ENCODE results near the gene KCNK6.

The KCNK6 gene

GRCh38 chr19:38324431-38324830 lies 4.8 kb downstream of the KCNK6 start:
- no peak for DNase-seq (ENCODE audit: low spot score)
- Histone ChIP-seq H3K27me3 (ENCODE audit: control insufficient read depth in 3 of 3, insufficient read depth in 3 of 3, low read depth in 1 of 3, low read length in 3 of 3) (peaks cover 7 to 64% (median 19%) of the 10 kb centered on the region in 3 experiments), H3K4me3 (ENCODE audit: low read length in 2 of 2) (no peak overlapping the region), H2AK5ac (ENCODE audit: low read depth, low read length) (no peak overlapping the region), H3K4me1 (ENCODE audit: control insufficient read depth in 2 of 2, insufficient read depth in 1 of 2, low read depth in 1 of 2, low read length in 2 of 2) (peaks cover 1 to 2% of the 10 kb centered on the region in 2 donors), H4K91ac (ENCODE audit: low read depth, low read length, poor library complexity) (no peak overlapping the region), H3K4ac (ENCODE audit: low read length) (no peak overlapping the region), H3K23ac (ENCODE audit: low read depth, low read length, poor library complexity) (no peak overlapping the region), H3K14ac (ENCODE audit: low read length) (no peak overlapping the region), H2BK5ac (ENCODE audit: low read length) (no peak overlapping the region), H3K79me1 (ENCODE audit: low read depth, low read length) (no peaks in the 10 kb centered on the region), H2BK15ac (ENCODE audit: low read length) (no peak overlapping the region), H3K9ac (ENCODE audit: low read depth, low read length, poor library complexity) (no peak overlapping the region), H3K27ac (replicated peaks; ENCODE audit: low read length) (no peak overlapping the region), H4K8ac (ENCODE audit: low read depth, low read length) (no peak overlapping the region), H3K36me3 (replicated peaks in 1 of 2; ENCODE audit: control insufficient read depth in 2 of 2, insufficient read depth in 2 of 2, low read length in 2 of 2) (no peaks in the 10 kb centered on the region), H3K4me2 (ENCODE audit: insufficient read depth, low read length, poor library complexity, severe bottlenecking) (no peak overlapping the region), H3K18ac (ENCODE audit: low read length) (no peak overlapping the region), H3K9me3 (replicated peaks in 1 of 2; ENCODE audit: control insufficient read depth in 2 of 2, insufficient read depth in 1 of 2, low read depth in 1 of 2, low read length in 2 of 2) (peaks cover 0 to under 1% of the 10 kb centered on the region in 2 donors), H2BK120ac (ENCODE audit: low read depth, low read length) (no peak overlapping the region), H2BK12ac (ENCODE audit: low read length) (no peak overlapping the region), H2AFZ (ENCODE audit: low read length) (no peak overlapping the region)
- WGBS, 2 donors (ENCODE audit: extremely low coverage in 2 of 2, insufficient read length in 2 of 2, insufficient replicate concordance in 1 of 2) = no CpG with 5 or more reads among the region's 4 CpGs

GRCh38 chr19:38326591-38326990 lies 6.9 kb downstream of the KCNK6 start:
- Histone ChIP-seq H3K9me3 (replicated peaks in 1 of 2; ENCODE audit: control insufficient read depth in 2 of 2, insufficient read depth in 1 of 2, low read depth in 1 of 2, low read length in 2 of 2) (no peaks in the 10 kb centered on the region), H3K14ac (ENCODE audit: low read length) (peak overlapping the region; percentile 71), H2AFZ (ENCODE audit: low read length) (no peak overlapping the region), H3K18ac (ENCODE audit: low read length) (peak overlapping the region; percentile 38), H3K4me2 (ENCODE audit: insufficient read depth, low read length, poor library complexity, severe bottlenecking) (no peak overlapping the region), H2BK12ac (ENCODE audit: low read length) (no peak overlapping the region), H2AK5ac (ENCODE audit: low read depth, low read length) (peak overlapping the region; percentile 92), H3K36me3 (replicated peaks in 1 of 2; ENCODE audit: control insufficient read depth in 2 of 2, insufficient read depth in 2 of 2, low read length in 2 of 2) (no peaks in the 10 kb centered on the region), H3K4me1 (ENCODE audit: control insufficient read depth in 2 of 2, insufficient read depth in 1 of 2, low read depth in 1 of 2, low read length in 2 of 2) (no peaks in the 10 kb centered on the region), H3K9ac (ENCODE audit: low read depth, low read length, poor library complexity) (peak overlapping the region; percentile 60), H2BK5ac (ENCODE audit: low read length) (peak overlapping the region; percentile 53), H4K8ac (ENCODE audit: low read depth, low read length) (peak overlapping the region; percentile 43), H3K4me3 (ENCODE audit: low read length in 2 of 2) (no peak overlapping the region), H2BK120ac (ENCODE audit: low read depth, low read length) (no peak overlapping the region), H2BK15ac (ENCODE audit: low read length) (peak overlapping the region; percentile 85), H3K27ac (replicated peaks; ENCODE audit: low read length) (no peak overlapping the region), H3K79me1 (ENCODE audit: low read depth, low read length) (no peaks in the 10 kb centered on the region), H3K4ac (ENCODE audit: low read length) (no peak overlapping the region), H3K23ac (ENCODE audit: low read depth, low read length, poor library complexity) (peak overlapping the region; percentile 55), H3K27me3 (ENCODE audit: control insufficient read depth in 3 of 3, insufficient read depth in 3 of 3, low read depth in 1 of 3, low read length in 3 of 3) (peaks cover 0 to 42% (median 0%) of the 10 kb centered on the region in 3 experiments), H4K91ac (ENCODE audit: low read depth, low read length, poor library complexity) (no peak overlapping the region)
- no CpG with 5 or more reads among the region's 22 CpGs for WGBS, 2 donors (ENCODE audit: extremely low coverage in 2 of 2, insufficient read length in 2 of 2, insufficient replicate concordance in 1 of 2)
- no peak for DNase-seq (ENCODE audit: low spot score)

- Histone ChIP-seq H3K27ac (replicated peaks; ENCODE audit: low read length) (no peak overlapping the region), H3K79me1 (ENCODE audit: low read depth, low read length) (no peaks in the 10 kb centered on the region), H3K4ac (ENCODE audit: low read length) (no peak overlapping the region), H3K14ac (ENCODE audit: low read length) (peak overlapping the region; percentile 38), H2BK15ac (ENCODE audit: low read length) (no peak overlapping the region), H2AFZ (ENCODE audit: low read length) (no peak overlapping the region), H2BK120ac (ENCODE audit: low read depth, low read length) (no peak overlapping the region), H3K36me3 (replicated peaks in 1 of 2; ENCODE audit: control insufficient read depth in 2 of 2, insufficient read depth in 2 of 2, low read length in 2 of 2) (no peaks in the 10 kb centered on the region), H2BK5ac (ENCODE audit: low read length) (no peak overlapping the region), H3K9ac (ENCODE audit: low read depth, low read length, poor library complexity) (no peak overlapping the region), H3K4me1 (ENCODE audit: control insufficient read depth in 2 of 2, insufficient read depth in 1 of 2, low read depth in 1 of 2, low read length in 2 of 2) (no peaks in the 10 kb centered on the region), H4K91ac (ENCODE audit: low read depth, low read length, poor library complexity) (no peak overlapping the region), H3K4me2 (ENCODE audit: insufficient read depth, low read length, poor library complexity, severe bottlenecking) (no peak overlapping the region), H4K8ac (ENCODE audit: low read depth, low read length) (peak overlapping the region; percentile 65), H2BK12ac (ENCODE audit: low read length) (no peak overlapping the region), H3K27me3 (ENCODE audit: control insufficient read depth in 3 of 3, insufficient read depth in 3 of 3, low read depth in 1 of 3, low read length in 3 of 3) (peaks cover 0 to 23% (median 0%) of the 10 kb centered on the region in 3 experiments), H3K18ac (ENCODE audit: low read length) (peak overlapping the region; percentile 48), H3K9me3 (replicated peaks in 1 of 2; ENCODE audit: control insufficient read depth in 2 of 2, insufficient read depth in 1 of 2, low read depth in 1 of 2, low read length in 2 of 2) (no peaks in the 10 kb centered on the region), H2AK5ac (ENCODE audit: low read depth, low read length) (peak overlapping the region; percentile 75), H3K23ac (ENCODE audit: low read depth, low read length, poor library complexity) (peak overlapping the region; percentile 89), H3K4me3 (ENCODE audit: low read length in 2 of 2) (no peak overlapping the region)
- no CpG with 5 or more reads among the region's 7 CpGs for WGBS, 2 donors (ENCODE audit: extremely low coverage in 2 of 2, insufficient read length in 2 of 2, insufficient replicate concordance in 1 of 2)
- DNase-seq (ENCODE audit: low spot score) = no peak
These were observed 10.0 kb downstream of the KCNK6 start for GRCh38 chr19:38329651-38330050.

- no peaks in the 10 kb centered on the region for H3K4me1 ChIP-seq (ENCODE audit: control insufficient read depth in 2 of 2, insufficient read depth in 1 of 2, low read depth in 1 of 2, low read length in 2 of 2)
- H2AFZ ChIP-seq (ENCODE audit: low read length) = no peak overlapping the region
- no peak overlapping the region for H3K4ac ChIP-seq (ENCODE audit: low read length)
- H3K23ac ChIP-seq (ENCODE audit: low read depth, low read length, poor library complexity) = no peak overlapping the region
- no peak overlapping the region for H2BK12ac ChIP-seq (ENCODE audit: low read length)
- no peak for DNase-seq (ENCODE audit: low spot score)
- no peak overlapping the region for H2AK5ac ChIP-seq (ENCODE audit: low read depth, low read length)
- no peak overlapping the region for H3K27ac ChIP-seq (replicated peaks; ENCODE audit: low read length)
- no peak overlapping the region for H3K18ac ChIP-seq (ENCODE audit: low read length)
- H4K91ac ChIP-seq (ENCODE audit: low read depth, low read length, poor library complexity) = no peak overlapping the region
- H3K79me1 ChIP-seq (ENCODE audit: low read depth, low read length) = no peaks in the 10 kb centered on the region
- no peak overlapping the region for H2BK15ac ChIP-seq (ENCODE audit: low read length)
- no peak overlapping the region for H3K9ac ChIP-seq (ENCODE audit: low read depth, low read length, poor library complexity)
- H3K36me3 ChIP-seq (replicated peaks in 1 of 2; ENCODE audit: control insufficient read depth in 2 of 2, insufficient read depth in 2 of 2, low read length in 2 of 2) = no peaks in the 10 kb centered on the region
- no peak overlapping the region for H3K4me2 ChIP-seq (ENCODE audit: insufficient read depth, low read length, poor library complexity, severe bottlenecking)
- no peak overlapping the region for H3K4me3 ChIP-seq (ENCODE audit: low read length in 2 of 2)
- no peak overlapping the region for H2BK120ac ChIP-seq (ENCODE audit: low read depth, low read length)
- no peak overlapping the region for H2BK5ac ChIP-seq (ENCODE audit: low read length)
- H4K8ac ChIP-seq (ENCODE audit: low read depth, low read length) = no peak overlapping the region
- WGBS, 2 donors (ENCODE audit: extremely low coverage in 2 of 2, insufficient read length in 2 of 2, insufficient replicate concordance in 1 of 2) = no CpG with 5 or more reads among the region's 1 CpG
- peaks cover 0 to 10% (median 0%) of the 10 kb centered on the region in 3 experiments for H3K27me3 ChIP-seq (ENCODE audit: control insufficient read depth in 3 of 3, insufficient read depth in 3 of 3, low read depth in 1 of 3, low read length in 3 of 3)
- H3K9me3 ChIP-seq (replicated peaks in 1 of 2; ENCODE audit: control insufficient read depth in 2 of 2, insufficient read depth in 1 of 2, low read depth in 1 of 2, low read length in 2 of 2) = no peaks in the 10 kb centered on the region
- no peak overlapping the region for H3K14ac ChIP-seq (ENCODE audit: low read length)
These were observed 12.1 kb downstream of the KCNK6 start for GRCh38 chr19:38331728-38332127.
